ENCODE data around the gene TFRC. TPM values are rescaled to one million over a fixed set of nuclear protein-coding genes. Genes with fewer than 3 reads are reported as not detected.
"Not testable (repeated sequence)": the region's sequence is repeated elsewhere in the genome, so short reads cannot be mapped to it uniquely, and the experiment has no call there.

The TFRC gene
- total RNA-seq: 100 to 1,000 TPM; 529 to 568 (median 554) TPM

- peaks cover 10% of the 10 kb centered on the region for H3K36me3 Mint-ChIP-seq (ENCODE audit: insufficient read depth)
- no peaks in the 10 kb centered on the region for H3K9me3 Mint-ChIP-seq
Observed at GRCh38 chr3:196081834-196082618, at the start of gene TFRC. Gene TFRC, minus strand, starts transcription at chr3:196082090. Its CDS starts 4,991 bp downstream, at chr3:196077099.

GRCh38 chr3:196128172-196128843, 46.4 kb upstream of the TFRC start:
- Mint-ChIP-seq H3K4me1 (ENCODE audit: low read depth) (peaks cover 13% of the 10 kb centered on the region), H3K27me3 (ENCODE audit: low read depth) (no peaks in the 10 kb centered on the region), H3K36me3 (ENCODE audit: insufficient read depth) (no peaks in the 10 kb centered on the region), H3K4me3 (no peak overlapping the region), H3K9me3 (no peaks in the 10 kb centered on the region)
- ATAC-seq (no peak), DNase-seq (no peak)

More at GRCh38 chr3:196081834-196082618, at the start of gene TFRC:
- no peaks in the 10 kb centered on the region for H3K27me3 Mint-ChIP-seq (ENCODE audit: low read depth)
- DNase-seq (peak; percentile 96), ATAC-seq (peak; percentile 89 to 92)
- H3K4me1 Mint-ChIP-seq (ENCODE audit: low read depth): peaks cover 34% of the 10 kb centered on the region
- H3K4me3 Mint-ChIP-seq: peak within 1 kb of the TSS; percentile 98

- Mint-ChIP-seq H3K36me3 (ENCODE audit: insufficient read depth) (no peaks in the 10 kb centered on the region), H3K4me1 (ENCODE audit: low read depth) (peaks cover 16% of the 10 kb centered on the region), H3K4me3 (no peak overlapping the region), H3K9me3 (no peaks in the 10 kb centered on the region), H3K27me3 (ENCODE audit: low read depth) (no peaks in the 10 kb centered on the region)
- no peak for DNase-seq
- ATAC-seq: peak; percentile 40 to 43
Observed at GRCh38 chr3:196127308-196128040, 45.6 kb upstream of the TFRC start.

- Mint-ChIP-seq H3K4me1 (ENCODE audit: low read depth) (peaks cover 35% of the 10 kb centered on the region), H3K36me3 (ENCODE audit: insufficient read depth) (no peaks in the 10 kb centered on the region), H3K4me3 (no peak overlapping the region), H3K9me3 (no peaks in the 10 kb centered on the region), H3K27me3 (ENCODE audit: low read depth) (no peaks in the 10 kb centered on the region)
- DNase-seq (no peak), ATAC-seq (no peak)
Observed at GRCh38 chr3:196124608-196125007, 42.7 kb upstream of the TFRC start.

GRCh38 chr3:196122688-196123046, 40.8 kb upstream of the TFRC start:
- Mint-ChIP-seq H3K9me3 (no peaks in the 10 kb centered on the region), H3K4me3 (no peak overlapping the region), H3K27me3 (ENCODE audit: low read depth) (no peaks in the 10 kb centered on the region), H3K36me3 (ENCODE audit: insufficient read depth) (no peaks in the 10 kb centered on the region), H3K4me1 (ENCODE audit: low read depth) (peaks cover 39% of the 10 kb centered on the region)
- ATAC-seq: no peak
- no peak for DNase-seq

GRCh38 chr3:196122021-196122687, 40.3 kb upstream of the TFRC start:
- no peak for DNase-seq
- Mint-ChIP-seq H3K27me3 (ENCODE audit: low read depth) (no peaks in the 10 kb centered on the region), H3K36me3 (ENCODE audit: insufficient read depth) (no peaks in the 10 kb centered on the region), H3K4me1 (ENCODE audit: low read depth) (peaks cover 34% of the 10 kb centered on the region), H3K9me3 (no peaks in the 10 kb centered on the region), H3K4me3 (no peak overlapping the region)
- no peak for ATAC-seq

GRCh38 chr3:196121066-196121465, 39.2 kb upstream of the TFRC start:
- Mint-ChIP-seq H3K36me3 (ENCODE audit: insufficient read depth) (no peaks in the 10 kb centered on the region), H3K4me3 (no peak overlapping the region), H3K9me3 (no peaks in the 10 kb centered on the region), H3K27me3 (ENCODE audit: low read depth) (no peaks in the 10 kb centered on the region), H3K4me1 (ENCODE audit: low read depth) (peaks cover 28% of the 10 kb centered on the region)
- no peak for ATAC-seq
- DNase-seq: no peak

- Mint-ChIP-seq H3K27me3 (ENCODE audit: low read depth) (no peaks in the 10 kb centered on the region), H3K36me3 (ENCODE audit: insufficient read depth) (no peaks in the 10 kb centered on the region), H3K9me3 (no peaks in the 10 kb centered on the region), H3K4me1 (ENCODE audit: low read depth) (peaks cover 28% of the 10 kb centered on the region), H3K4me3 (no peak overlapping the region)
- ATAC-seq: peak in 1 of 2 donors; percentile 52
- DNase-seq: no peak
Observed at GRCh38 chr3:196120291-196120951, 38.5 kb upstream of the TFRC start.

- ATAC-seq: no peak
- H3K36me3 Mint-ChIP-seq (ENCODE audit: insufficient read depth): no peaks in the 10 kb centered on the region
- no peak for DNase-seq
- H3K4me1 Mint-ChIP-seq (ENCODE audit: low read depth): peaks cover 24% of the 10 kb centered on the region
- no peaks in the 10 kb centered on the region for H3K9me3 Mint-ChIP-seq
- H3K27me3 Mint-ChIP-seq (ENCODE audit: low read depth): no peaks in the 10 kb centered on the region
- H3K4me3 Mint-ChIP-seq: no peak overlapping the region
Observed at GRCh38 chr3:196117809-196118208, 35.9 kb upstream of the TFRC start.

- ATAC-seq (no peak), DNase-seq (no peak)
- H3K27me3 Mint-ChIP-seq (ENCODE audit: low read depth): no peaks in the 10 kb centered on the region
- no peaks in the 10 kb centered on the region for H3K9me3 Mint-ChIP-seq
- no peaks in the 10 kb centered on the region for H3K36me3 Mint-ChIP-seq (ENCODE audit: insufficient read depth)
- H3K4me1 Mint-ChIP-seq (ENCODE audit: low read depth): peaks cover 23% of the 10 kb centered on the region
- H3K4me3 Mint-ChIP-seq: no peak overlapping the region
Observed at GRCh38 chr3:196115678-196116083, 33.8 kb upstream of the TFRC start.

GRCh38 chr3:196111939-196112386, 30.1 kb upstream of the TFRC start:
- Mint-ChIP-seq H3K4me3 (peak overlapping the region; percentile 37), H3K36me3 (ENCODE audit: insufficient read depth) (no peaks in the 10 kb centered on the region), H3K27me3 (ENCODE audit: low read depth) (no peaks in the 10 kb centered on the region), H3K9me3 (no peaks in the 10 kb centered on the region), H3K4me1 (ENCODE audit: low read depth) (peaks cover 14% of the 10 kb centered on the region)
- DNase-seq: no peak
- ATAC-seq: peak; percentile 89 to 90

- DNase-seq: no peak
- no peak for ATAC-seq
- H3K27me3 Mint-ChIP-seq (ENCODE audit: low read depth): no peaks in the 10 kb centered on the region
- no peaks in the 10 kb centered on the region for H3K36me3 Mint-ChIP-seq (ENCODE audit: insufficient read depth)
- peaks cover 18% of the 10 kb centered on the region for H3K4me1 Mint-ChIP-seq (ENCODE audit: low read depth)
- no peak overlapping the region for H3K4me3 Mint-ChIP-seq
- H3K9me3 Mint-ChIP-seq: no peaks in the 10 kb centered on the region
Observed at GRCh38 chr3:196108075-196108743, 26.3 kb upstream of the TFRC start.

- not testable (repeated sequence) for DNase-seq; H3K4me3 Mint-ChIP-seq; H3K4me1 Mint-ChIP-seq (ENCODE audit: low read depth); ATAC-seq; H3K9me3 Mint-ChIP-seq; H3K27me3 Mint-ChIP-seq (ENCODE audit: low read depth); H3K36me3 Mint-ChIP-seq (ENCODE audit: insufficient read depth)
Observed at GRCh38 chr3:196104707-196105106, 22.8 kb upstream of the TFRC start.

All from activated T-cell treated with anti-CD3 and anti-CD28 coated beads, Interleukin-2, amount 50 U/mL, for 4 hours (primary cell).